ENCODE measurements around the gene MSI2. TPM values are rescaled to one million over a fixed set of nuclear protein-coding genes. Genes with fewer than 3 reads are reported as not detected.

The MSI2 gene
- total RNA-seq, 1 donor from 2014 or later = 21.1 TPM

DNA sequence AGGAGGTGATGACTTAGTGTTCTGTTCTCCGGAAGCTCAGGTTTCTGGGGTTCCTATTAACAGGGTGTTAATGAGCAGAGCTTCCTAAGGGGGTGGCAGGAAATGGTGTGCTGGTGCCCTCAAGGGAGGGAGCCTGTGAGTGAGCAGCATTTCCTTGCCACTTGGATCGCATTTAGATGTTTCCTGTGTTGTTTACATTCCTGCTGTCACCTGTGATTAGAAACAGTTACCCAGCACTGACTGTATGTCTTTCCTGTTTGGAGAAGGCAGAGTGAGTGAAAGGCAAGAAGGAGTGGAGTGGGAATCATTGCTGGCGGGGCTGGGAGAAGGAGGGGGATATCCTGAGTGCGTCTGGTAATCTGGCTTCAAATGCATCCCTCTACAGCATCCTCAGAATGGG, 274.2 kb downstream of the MSI2 start:
- FAIRE-seq (no peak), DNase-seq (ENCODE audit: low read depth) (peak; percentile 21)
- H3K36me3 ChIP-seq (ENCODE audit: control insufficient read depth, insufficient read depth, low read length) = peaks cover 2% of the 10 kb centered on the region
- H3K4me3 ChIP-seq (ENCODE audit: low read depth, low read length) = no peak overlapping the region
- TF ChIP-seq, protein P1, sequence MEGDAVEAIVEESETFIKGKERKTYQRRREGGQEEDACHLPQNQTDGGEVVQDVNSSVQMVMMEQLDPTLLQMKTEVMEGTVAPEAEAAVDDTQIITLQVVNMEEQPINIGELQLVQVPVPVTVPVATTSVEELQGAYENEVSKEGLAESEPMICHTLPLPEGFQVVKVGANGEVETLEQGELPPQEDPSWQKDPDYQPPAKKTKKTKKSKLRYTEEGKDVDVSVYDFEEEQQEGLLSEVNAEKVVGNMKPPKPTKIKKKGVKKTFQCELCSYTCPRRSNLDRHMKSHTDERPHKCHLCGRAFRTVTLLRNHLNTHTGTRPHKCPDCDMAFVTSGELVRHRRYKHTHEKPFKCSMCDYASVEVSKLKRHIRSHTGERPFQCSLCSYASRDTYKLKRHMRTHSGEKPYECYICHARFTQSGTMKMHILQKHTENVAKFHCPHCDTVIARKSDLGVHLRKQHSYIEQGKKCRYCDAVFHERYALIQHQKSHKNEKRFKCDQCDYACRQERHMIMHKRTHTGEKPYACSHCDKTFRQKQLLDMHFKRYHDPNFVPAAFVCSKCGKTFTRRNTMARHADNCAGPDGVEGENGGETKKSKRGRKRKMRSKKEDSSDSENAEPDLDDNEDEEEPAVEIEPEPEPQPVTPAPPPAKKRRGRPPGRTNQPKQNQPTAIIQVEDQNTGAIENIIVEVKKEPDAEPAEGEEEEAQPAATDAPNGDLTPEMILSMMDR (IDR thresholded peaks at IDR 0.05; ENCODE audit: insufficient read depth, low read length, severe bottlenecking) = no peak
- no peaks in the 10 kb centered on the region for H3K27me3 ChIP-seq (ENCODE audit: control insufficient read depth, insufficient read depth, low read length)

DNA sequence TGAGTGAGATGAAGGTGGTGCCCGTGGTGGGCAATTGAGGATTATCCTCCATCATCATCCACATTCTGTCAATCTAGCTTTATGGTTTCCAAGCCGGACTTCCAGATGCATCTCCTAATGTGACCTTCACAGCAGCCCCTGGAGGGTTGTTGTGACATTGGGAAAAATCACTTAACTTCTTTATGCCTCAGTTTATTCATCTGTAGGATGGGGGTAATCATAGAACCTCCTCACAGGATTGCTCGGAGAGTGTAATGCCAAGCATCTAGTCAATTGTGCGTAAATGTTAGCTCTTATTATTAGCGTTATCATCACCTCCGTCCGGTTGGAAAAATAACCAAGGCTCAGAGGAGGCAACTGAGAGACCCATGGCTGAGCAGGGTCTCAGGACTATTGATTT, 274.8 kb downstream of the MSI2 start:
- no peaks in the 10 kb centered on the region for H3K27me3 ChIP-seq (ENCODE audit: control insufficient read depth, insufficient read depth, low read length)
- no peak for DNase-seq (ENCODE audit: low read depth)
- H3K4me3 ChIP-seq (ENCODE audit: low read depth, low read length) = no peak overlapping the region
- TF ChIP-seq, protein P1 (IDR thresholded peaks at IDR 0.05; ENCODE audit: insufficient read depth, low read length, severe bottlenecking) = no peak
- FAIRE-seq = no peak
- peaks cover 2% of the 10 kb centered on the region for H3K36me3 ChIP-seq (ENCODE audit: control insufficient read depth, insufficient read depth, low read length)

DNA sequence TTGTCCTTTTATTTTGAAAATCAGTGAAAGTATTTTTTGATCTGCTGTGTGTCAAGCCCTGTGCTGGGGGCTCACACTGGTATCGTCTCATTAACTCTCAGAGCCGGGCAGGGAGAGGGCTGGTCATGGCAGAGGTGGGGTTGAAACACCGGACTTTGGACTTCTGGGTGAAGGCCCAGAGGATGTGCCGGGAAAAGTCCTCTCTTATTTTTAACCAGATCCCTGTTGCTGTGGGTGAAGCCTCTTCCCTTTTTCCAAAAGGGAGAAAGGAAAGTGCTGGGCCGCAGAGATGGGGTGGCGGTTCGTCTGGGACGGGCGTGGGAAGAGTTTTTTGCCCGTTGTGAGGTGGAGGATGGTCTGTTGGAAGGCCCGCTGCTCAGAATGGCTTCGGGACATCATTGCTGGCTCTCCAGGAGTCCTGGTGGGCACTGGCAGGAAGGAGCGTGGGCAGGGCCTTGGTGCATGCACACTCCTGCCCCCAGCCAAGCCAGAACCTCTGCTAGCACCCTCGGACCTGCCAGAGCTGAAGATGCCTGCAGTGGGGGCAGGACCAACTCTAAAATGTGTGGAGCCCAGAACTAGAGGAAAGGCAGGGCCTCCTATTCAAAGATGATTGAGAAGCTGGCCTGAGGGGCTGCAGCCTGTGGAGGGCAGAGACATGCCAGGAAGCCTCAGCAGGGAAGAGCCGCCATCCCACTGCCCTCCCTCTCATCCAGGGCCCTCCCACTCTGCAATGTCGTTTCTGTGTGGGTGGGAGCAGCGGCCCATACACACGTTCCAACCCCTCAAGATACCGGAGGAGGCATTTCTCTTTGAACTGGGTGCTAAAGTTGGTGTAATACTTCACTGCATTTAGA, 275.6 kb downstream of the MSI2 start:
- no peak for FAIRE-seq
- TF ChIP-seq, protein P1 (IDR thresholded peaks at IDR 0.05; ENCODE audit: insufficient read depth, low read length, severe bottlenecking) = no peak
- Histone ChIP-seq H3K4me3 (ENCODE audit: low read depth, low read length) (no peak overlapping the region), H3K27me3 (ENCODE audit: control insufficient read depth, insufficient read depth, low read length) (no peaks in the 10 kb centered on the region), H3K36me3 (ENCODE audit: control insufficient read depth, insufficient read depth, low read length) (peaks cover 2% of the 10 kb centered on the region)
- no peak for DNase-seq (ENCODE audit: low read depth)

DNA sequence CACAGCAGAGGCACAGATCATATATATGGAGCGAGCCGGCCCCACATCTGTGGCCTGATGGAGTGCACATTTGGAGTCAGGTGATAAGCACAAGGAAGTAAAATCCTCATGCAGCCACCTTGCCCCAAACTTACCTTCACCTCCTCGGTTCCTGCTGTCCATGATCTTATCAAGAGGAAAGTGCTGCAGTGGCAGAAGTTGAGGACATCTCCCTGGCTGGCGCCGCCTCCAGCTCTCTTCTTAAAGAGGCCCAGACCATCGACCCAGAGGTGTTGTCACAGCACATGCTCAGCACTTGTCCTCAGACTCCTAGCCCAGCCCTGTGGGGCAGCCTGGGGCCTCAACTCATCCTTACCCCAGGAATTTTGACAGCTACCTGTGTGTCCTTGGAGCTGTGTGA, 276.2 kb downstream of the MSI2 start:
- no peak for DNase-seq (ENCODE audit: low read depth)

DNA sequence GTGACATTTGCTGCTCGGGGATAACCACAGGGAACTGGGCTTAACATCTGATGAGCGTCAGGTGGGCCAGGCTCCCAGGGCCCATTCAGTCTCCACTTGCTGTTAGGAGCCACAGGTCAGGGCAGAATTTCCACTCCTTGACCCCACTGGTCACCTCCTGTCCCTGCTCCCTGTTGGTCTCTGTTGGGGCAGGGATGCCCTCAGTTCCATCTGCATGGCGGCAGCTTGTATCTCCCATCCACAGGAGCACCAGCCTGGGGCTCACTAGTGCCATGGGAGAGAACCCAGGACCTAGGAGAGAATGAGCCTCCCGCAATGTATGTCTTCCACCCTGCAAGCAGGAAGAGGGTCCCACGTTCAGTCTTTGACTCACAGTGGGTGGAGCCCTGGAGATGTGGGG, 276.6 kb downstream of the MSI2 start:
- H3K36me3 ChIP-seq (ENCODE audit: control insufficient read depth, insufficient read depth, low read length) = peaks cover 2% of the 10 kb centered on the region
- FAIRE-seq (no peak), DNase-seq (ENCODE audit: low read depth) (no peak)
- no peaks in the 10 kb centered on the region for H3K27me3 ChIP-seq (ENCODE audit: control insufficient read depth, insufficient read depth, low read length)
- TF ChIP-seq, protein P1 (IDR thresholded peaks at IDR 0.05; ENCODE audit: insufficient read depth, low read length, severe bottlenecking) = no peak
- H3K4me3 ChIP-seq (ENCODE audit: low read depth, low read length) = no peak overlapping the region

More for the DNA sequence above, 276.2 kb downstream of the MSI2 start:
- TF ChIP-seq, protein P1 (IDR thresholded peaks at IDR 0.05; ENCODE audit: insufficient read depth, low read length, severe bottlenecking) = no peak
- peak; percentile 43 for FAIRE-seq
- Histone ChIP-seq H3K36me3 (ENCODE audit: control insufficient read depth, insufficient read depth, low read length) (peaks cover 2% of the 10 kb centered on the region), H3K4me3 (ENCODE audit: low read depth, low read length) (no peak overlapping the region), H3K27me3 (ENCODE audit: control insufficient read depth, insufficient read depth, low read length) (no peaks in the 10 kb centered on the region)

Measured in bronchial epithelial cell (primary cell).